GM19043 (cell line): Measurements from ENCODE around the gene CSRP1.

ENCODE experiments used
- ATAC-seq: cut with Tn5 transposase; IDR thresholded peaks from one replicate; pipeline ENCODE4 v1.9.1; 2021; ENCODE audit warnings: low read depth; ENCODE audit not compliant: unreplicated experiment

CSRP1 gene

GRCh38 chr1:201515062-201515750 is 8.3 kb upstream of the CSRP1 start:
- ATAC-seq, result no peak

- ATAC-seq, result no peak
These were observed 7.5 kb upstream of the CSRP1 start for GRCh38 chr1:201514466-201514865.

GRCh38 chr1:201513498-201514243 is 6.7 kb upstream of the CSRP1 start:
- no peak for ATAC-seq

- no peak for ATAC-seq
These were observed 5.1 kb upstream of the CSRP1 start for GRCh38 chr1:201511941-201512539.

- ATAC-seq, result no peak
These were observed 4.5 kb upstream of the CSRP1 start for GRCh38 chr1:201511396-201511940.

- ATAC-seq, result no peak
These were observed 3.8 kb upstream of the CSRP1 start for GRCh38 chr1:201510734-201511133.

GRCh38 chr1:201509601-201510374 is 2.9 kb upstream of the CSRP1 start:
- ATAC-seq, result no peak

- ATAC-seq, result no peak
These were observed 1.9 kb upstream of the CSRP1 start for GRCh38 chr1:201508809-201509208.

GRCh38 chr1:201507360-201507675 is 395 bp upstream of the CSRP1 start:
- ATAC-seq, result peak; percentile 11

GRCh38 chr1:201506092-201506491 is 831 bp downstream of the CSRP1 start:
- no peak for ATAC-seq

GRCh38 chr1:201505503-201505890 is 1.4 kb downstream of the CSRP1 start:
- ATAC-seq, result no peak

- no peak for ATAC-seq
These were observed 2.0 kb downstream of the CSRP1 start for GRCh38 chr1:201504799-201505502.

- ATAC-seq, result no peak
These were observed 2.7 kb downstream of the CSRP1 start for GRCh38 chr1:201504179-201504631.

- no peak for ATAC-seq
These were observed 3.3 kb downstream of the CSRP1 start for GRCh38 chr1:201503397-201504176.

- ATAC-seq, result no peak
These were observed 4.4 kb downstream of the CSRP1 start for GRCh38 chr1:201502511-201502857.

- no peak for ATAC-seq
These were observed 5.0 kb downstream of the CSRP1 start for GRCh38 chr1:201501812-201502510.

GRCh38 chr1:201501144-201501543 is 5.8 kb downstream of the CSRP1 start:
- ATAC-seq, result no peak

- ATAC-seq, result no peak
These were observed 6.2 kb downstream of the CSRP1 start for GRCh38 chr1:201500670-201501120.
